IMR-90 (cell line): ENCODE measurements around the gene PMIS2. TPM values are rescaled to one million over a fixed set of nuclear protein-coding genes. Genes with fewer than 3 reads are reported as not detected.

ENCODE experiments used
- polyA plus RNA-seq, 3 experiments: library from polyadenylated mRNA; depleted of rRNA; stranded (reverse); fragments of >200 nt; gene quantifications; 2 replicates each; pipeline ENCODE4 v1.2.3, GENCODE V29; 2012; ENCODE audit warnings: low replicate concordance in 1 of 3
- total RNA-seq: library from RNA; depleted of rRNA; stranded (reverse); fragments of >200 nt; gene quantifications from 2 replicates; pipeline ENCODE4 v1.2.3, GENCODE V29; 2012; rRNA removed

The PMIS2 gene
- total and polyA plus RNA-seq, 2 of the 4 experiments (the other 2 are of a cell fraction): not detected

Other genes with a start within 250 kb of the PMIS2 start
- not detected in 2 replicates for gene FFAR1, start 238.3 kb upstream of the PMIS2 start, total RNA-seq
- gene FFAR1, start 238.3 kb upstream of the PMIS2 start, polyA plus RNA-seq (2012; rRNA removed): not detected in 2 replicates
- gene FFAR3, start 227.7 kb upstream of the PMIS2 start, total RNA-seq: not detected in 2 replicates
- gene FFAR3, start 227.7 kb upstream of the PMIS2 start, polyA plus RNA-seq (2012; rRNA removed): not detected in 2 replicates
- not detected in 2 replicates for gene GPR42, start 215.1 kb upstream of the PMIS2 start, total RNA-seq
- gene GPR42, start 215.1 kb upstream of the PMIS2 start, polyA plus RNA-seq (2012; rRNA removed): not detected in 2 replicates
- gene FFAR2, start 137.9 kb upstream of the PMIS2 start, total RNA-seq: not detected in 2 replicates
- not detected in 2 replicates for gene FFAR2, start 137.9 kb upstream of the PMIS2 start, polyA plus RNA-seq (2012; rRNA removed)
- gene KRTDAP, start 95.7 kb upstream of the PMIS2 start, total RNA-seq: not detected in 2 replicates
- not detected in 2 replicates for gene KRTDAP, start 95.7 kb upstream of the PMIS2 start, polyA plus RNA-seq (2012; rRNA removed)
- gene DMKN, start 72.5 kb upstream of the PMIS2 start, total RNA-seq: 0.28 and 0.36 TPM in 2 replicates
- 2.2 and 2.4 TPM in 2 replicates for gene DMKN, start 72.5 kb upstream of the PMIS2 start, polyA plus RNA-seq (2012; rRNA removed)
- 0.56 and 0.72 TPM in 2 replicates for gene SBSN, start 57.9 kb upstream of the PMIS2 start, total RNA-seq
- gene SBSN, start 57.9 kb upstream of the PMIS2 start, polyA plus RNA-seq (2012; rRNA removed): 6.4 and 6.9 TPM in 2 replicates
- gene GAPDHS, start 52.7 kb upstream of the PMIS2 start, total RNA-seq: not detected in 2 replicates
- gene GAPDHS, start 52.7 kb upstream of the PMIS2 start, polyA plus RNA-seq (2012; rRNA removed): not detected in 2 replicates
- gene TMEM147, start 40.5 kb upstream of the PMIS2 start, total RNA-seq: 59.2 and 67.6 TPM in 2 replicates
- 108 and 132 TPM in 2 replicates for gene TMEM147, start 40.5 kb upstream of the PMIS2 start, polyA plus RNA-seq (2012; rRNA removed)
- gene ATP4A, start 22.5 kb upstream of the PMIS2 start, total RNA-seq: not detected in 2 replicates
- gene ATP4A, start 22.5 kb upstream of the PMIS2 start, polyA plus RNA-seq (2012; rRNA removed): not detected in 2 replicates
- 3.1 and 3.4 TPM in 2 replicates for gene HAUS5, start 26.6 kb downstream of the PMIS2 start, total RNA-seq
- 6.2 and 6.4 TPM in 2 replicates for gene HAUS5, start 26.6 kb downstream of the PMIS2 start, polyA plus RNA-seq (2012; rRNA removed)
- 19.0 and 20.6 TPM in 2 replicates for gene RBM42, start 42.9 kb downstream of the PMIS2 start, total RNA-seq
- gene RBM42, start 42.9 kb downstream of the PMIS2 start, polyA plus RNA-seq (2012; rRNA removed): 41.5 and 53.9 TPM in 2 replicates
- gene ETV2, start 55.6 kb downstream of the PMIS2 start, total RNA-seq: 0.28 TPM in 1 of 2 replicates, not detected in the other
- 1.2 and 1.4 TPM in 2 replicates for gene ETV2, start 55.6 kb downstream of the PMIS2 start, polyA plus RNA-seq (2012; rRNA removed)
- 913 and 983 TPM in 2 replicates for gene COX6B1, start 62.1 kb downstream of the PMIS2 start, total RNA-seq
- gene COX6B1, start 62.1 kb downstream of the PMIS2 start, polyA plus RNA-seq (2012; rRNA removed): 824 and 914 TPM in 2 replicates
- not detected in 2 replicates for gene UPK1A, start 80.3 kb downstream of the PMIS2 start, total RNA-seq
- gene UPK1A, start 80.3 kb downstream of the PMIS2 start, polyA plus RNA-seq (2012; rRNA removed): 0.20 and 0.21 TPM in 2 replicates
- gene ZBTB32, start 118.4 kb downstream of the PMIS2 start, total RNA-seq: not detected in 2 replicates
- gene ZBTB32, start 118.4 kb downstream of the PMIS2 start, polyA plus RNA-seq (2012; rRNA removed): not detected in 2 replicates
- gene KMT2B, start 131.8 kb downstream of the PMIS2 start, total RNA-seq: 1.9 and 3.0 TPM in 2 replicates
- 27.5 and 30.7 TPM in 2 replicates for gene KMT2B, start 131.8 kb downstream of the PMIS2 start, polyA plus RNA-seq (2012; rRNA removed)
- 0.72 and 2.8 TPM in 2 replicates for gene IGFLR1, start 156.3 kb downstream of the PMIS2 start, total RNA-seq
- 2.7 and 3.8 TPM in 2 replicates for gene IGFLR1, start 156.3 kb downstream of the PMIS2 start, polyA plus RNA-seq (2012; rRNA removed)
- 6.1 and 8.1 TPM in 2 replicates for gene U2AF1L4, start 159.2 kb downstream of the PMIS2 start, total RNA-seq
- gene U2AF1L4, start 159.2 kb downstream of the PMIS2 start, polyA plus RNA-seq (2012; rRNA removed): 15.0 and 15.6 TPM in 2 replicates
- 8.6 and 9.0 TPM in 2 replicates for gene PSENEN, start 159.5 kb downstream of the PMIS2 start, total RNA-seq
- gene PSENEN, start 159.5 kb downstream of the PMIS2 start, polyA plus RNA-seq (2012; rRNA removed): 47.0 and 59.1 TPM in 2 replicates
- gene LIN37, start 162.4 kb downstream of the PMIS2 start, total RNA-seq: 12.7 and 12.8 TPM in 2 replicates
- gene LIN37, start 162.4 kb downstream of the PMIS2 start, polyA plus RNA-seq (2012; rRNA removed): 17.2 and 23.1 TPM in 2 replicates
- gene HSPB6, start 170.9 kb downstream of the PMIS2 start, total RNA-seq: 5.7 and 6.9 TPM in 2 replicates
- 188 and 206 TPM in 2 replicates for gene HSPB6, start 170.9 kb downstream of the PMIS2 start, polyA plus RNA-seq (2012; rRNA removed)
- gene PROSER3, start 172.0 kb downstream of the PMIS2 start, total RNA-seq: 3.3 and 5.4 TPM in 2 replicates
- gene PROSER3, start 172.0 kb downstream of the PMIS2 start, polyA plus RNA-seq (2012; rRNA removed): 17.9 and 21.8 TPM in 2 replicates
- gene ARHGAP33, start 189.4 kb downstream of the PMIS2 start, total RNA-seq: 0.28 and 0.72 TPM in 2 replicates
- gene ARHGAP33, start 189.4 kb downstream of the PMIS2 start, polyA plus RNA-seq (2012; rRNA removed): 11.9 and 16.3 TPM in 2 replicates
- not detected in 2 replicates for gene PRODH2, start 226.7 kb downstream of the PMIS2 start, total RNA-seq
- not detected in 2 replicates for gene PRODH2, start 226.7 kb downstream of the PMIS2 start, polyA plus RNA-seq (2012; rRNA removed)